ENCODE data around the gene DDX54. TPM values are rescaled to one million over a fixed set of nuclear protein-coding genes. Genes with fewer than 3 reads are reported as not detected.

DDX54 gene
- total RNA-seq, 1 donor from 2014 or later, result 121 TPM

DNA sequence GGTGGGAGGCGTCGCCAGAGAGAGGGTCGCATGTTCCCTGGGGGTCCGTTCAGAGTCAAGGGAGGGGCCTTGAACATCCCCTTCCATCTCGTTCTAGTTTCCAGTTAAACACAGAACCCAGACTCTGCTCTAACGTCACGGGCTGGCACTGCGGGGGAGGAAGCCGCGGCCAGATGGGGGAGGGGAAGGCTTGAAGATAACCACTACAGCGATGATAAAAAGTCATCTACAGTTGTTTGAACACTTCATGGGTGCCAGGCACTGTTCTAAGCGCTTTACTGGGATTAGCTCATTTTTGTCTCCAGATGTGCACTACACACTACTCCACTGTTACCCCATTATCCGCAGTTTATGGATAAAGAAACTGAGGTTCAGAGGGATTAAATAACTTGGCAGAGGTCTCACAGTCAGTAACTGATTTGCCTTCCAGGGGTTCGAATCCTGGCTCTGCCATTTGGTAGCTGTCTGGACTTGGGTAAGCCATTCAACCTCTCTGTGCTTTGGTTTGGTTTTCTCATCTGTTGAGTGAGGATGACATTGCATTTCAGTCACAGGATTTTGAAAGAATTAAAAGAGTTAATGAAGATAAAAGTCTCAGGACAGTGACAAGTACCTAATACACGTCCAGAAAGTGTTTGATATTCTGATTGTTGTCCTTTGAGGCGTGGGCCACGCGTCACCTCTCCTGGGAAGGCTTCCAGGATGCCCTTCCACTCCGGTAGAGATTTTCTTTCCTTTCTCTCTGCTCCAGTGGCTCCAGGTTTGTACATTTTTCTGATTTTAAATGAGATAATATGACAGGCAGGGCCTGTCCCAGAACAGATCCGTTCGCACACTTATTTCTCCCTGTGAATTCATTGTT lies 48.9 kb downstream of the DDX54 start:
- H3K27ac Mint-ChIP-seq, result peak overlapping the region; percentile 51
- H3K4me1 Mint-ChIP-seq (ENCODE audit: low read depth), result peaks cover 10% of the 10 kb centered on the region
- no peaks in the 10 kb centered on the region for H3K9me3 Mint-ChIP-seq
- peak overlapping the region; percentile 77 for H3K4me3 Mint-ChIP-seq
- peaks cover 16% of the 10 kb centered on the region for H3K27me3 Mint-ChIP-seq (ENCODE audit: insufficient read depth)
- H3K36me3 Mint-ChIP-seq (ENCODE audit: low read depth), result no peaks in the 10 kb centered on the region
- intact Hi-C loops (cut with micrococcal nuclease), result loop anchor here (2.0 kb wide), 1 partner anchor 16 kb away; no protein-coding TSS in a partner anchor
- DNase-seq (ENCODE audit: low spot score), result no peak

DNA sequence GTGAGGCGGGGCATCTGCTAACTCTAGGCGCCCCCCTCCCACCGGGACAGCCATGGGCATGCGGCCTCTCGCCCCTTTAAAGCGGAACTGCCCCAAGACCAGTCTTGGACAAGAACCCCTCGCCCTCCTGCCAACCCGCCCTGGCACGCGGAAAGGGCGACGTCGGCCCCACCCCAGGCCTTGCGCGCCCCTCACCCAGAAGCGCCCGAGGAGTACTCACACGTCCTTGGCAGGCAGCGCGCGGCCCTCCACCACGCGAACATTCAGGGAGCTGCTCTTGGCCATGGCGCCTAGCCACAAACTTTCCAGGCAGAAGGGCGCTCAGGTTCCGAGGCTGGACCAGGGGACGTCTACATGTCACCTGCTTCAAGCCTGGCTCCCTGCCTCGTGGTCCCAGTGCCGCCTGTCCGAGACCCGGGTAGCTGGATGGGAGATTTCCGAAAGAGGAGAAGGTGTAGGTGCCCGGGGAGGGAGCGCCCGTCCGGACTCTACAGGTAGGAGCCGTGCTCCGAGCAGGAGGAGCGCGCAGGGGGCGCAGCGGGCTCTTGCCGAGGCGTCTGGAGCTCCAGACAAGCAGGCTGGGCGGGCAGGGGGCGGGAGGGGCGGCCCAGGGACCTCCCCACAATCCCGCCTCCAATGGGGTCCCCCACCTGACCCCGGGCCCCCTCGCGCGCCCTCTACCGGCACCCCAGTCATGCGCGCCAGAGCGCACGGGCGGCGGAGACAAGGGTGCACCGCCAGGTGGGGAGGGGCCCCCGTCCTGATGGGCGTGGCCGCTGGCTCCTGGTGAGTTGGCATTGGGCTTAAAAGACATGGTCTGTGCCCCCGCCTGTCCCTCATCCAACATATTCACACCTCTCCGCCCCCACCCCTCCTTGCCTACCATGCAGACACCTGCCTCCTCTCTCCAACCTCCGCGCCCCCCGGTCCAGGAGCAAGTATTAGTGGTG lies 49.8 kb downstream of the DDX54 start, which contains the start of gene RASAL1:
RASAL1 (minus strand) TSS at position 584 of the 950 bp plus-strand sequence; CDS start at position 285, 299 bp downstream.
- peaks cover 16% of the 10 kb centered on the region for H3K27me3 Mint-ChIP-seq (ENCODE audit: insufficient read depth)
- H3K4me1 Mint-ChIP-seq (ENCODE audit: low read depth), result peaks cover 10% of the 10 kb centered on the region
- no peaks in the 10 kb centered on the region for H3K36me3 Mint-ChIP-seq (ENCODE audit: low read depth)
- peak within 1 kb of the TSS; percentile 77 for H3K4me3 Mint-ChIP-seq
- peak; percentile 54 for DNase-seq (ENCODE audit: low spot score)
- intact Hi-C loops (cut with micrococcal nuclease), result loop anchor here (2.0 kb wide), 1 partner anchor 17 kb away; no protein-coding TSS in a partner anchor
- H3K9me3 Mint-ChIP-seq, result no peaks in the 10 kb centered on the region
- peak within 1 kb of the TSS; percentile 51 for H3K27ac Mint-ChIP-seq

DNA sequence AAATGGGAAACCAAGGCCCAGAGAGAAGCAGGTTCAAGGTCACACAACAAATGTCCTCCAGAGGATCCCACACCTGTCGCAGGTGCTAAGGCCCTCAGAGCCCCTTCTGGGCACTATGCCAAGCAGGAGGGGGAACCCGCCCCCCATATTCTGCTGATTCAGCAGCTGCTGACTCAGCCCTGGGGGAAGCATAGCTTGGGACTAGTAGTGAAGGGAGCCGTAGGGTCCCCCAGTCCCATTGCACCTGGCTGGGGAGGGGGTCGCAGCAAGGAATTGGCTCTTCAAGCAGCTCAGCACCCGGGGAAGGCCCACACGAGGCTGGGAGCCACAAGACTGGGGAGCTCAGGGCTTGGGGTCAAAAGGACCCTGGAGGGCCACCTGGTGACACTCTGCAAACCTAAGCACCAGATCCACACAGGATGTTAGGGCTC lies 50.7 kb downstream of the DDX54 start:
- Mint-ChIP-seq H3K4me1 (ENCODE audit: low read depth) (peaks cover 10% of the 10 kb centered on the region), H3K27me3 (ENCODE audit: insufficient read depth) (peaks cover 16% of the 10 kb centered on the region), H3K9me3 (no peaks in the 10 kb centered on the region), H3K27ac (no peak overlapping the region), H3K36me3 (ENCODE audit: low read depth) (no peaks in the 10 kb centered on the region), H3K4me3 (peak overlapping the region; percentile 45)
- DNase-seq (ENCODE audit: low spot score), result no peak
- intact Hi-C loops (cut with micrococcal nuclease), result no loop called here

DNA sequence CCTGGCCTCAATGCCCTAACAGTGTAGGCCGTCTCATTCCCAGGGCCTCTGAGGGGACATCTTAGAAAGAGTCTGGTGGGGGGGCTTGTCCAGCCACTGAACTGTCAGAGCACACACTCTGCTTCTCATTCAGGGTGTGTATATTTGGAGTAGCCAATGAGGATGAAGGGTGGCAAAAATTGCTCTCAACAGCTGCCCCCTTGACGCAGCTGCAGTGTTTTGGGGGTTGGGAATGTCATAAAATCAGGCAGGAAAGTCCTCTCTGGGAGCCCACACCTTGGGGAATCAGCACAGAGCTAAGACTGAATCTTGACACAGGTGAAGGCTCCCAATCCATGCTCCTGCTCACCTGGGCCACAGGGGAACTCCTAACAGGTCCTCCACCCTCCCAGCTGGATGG lies 51.2 kb downstream of the DDX54 start:
- Mint-ChIP-seq H3K4me1 (ENCODE audit: low read depth) (peaks cover 10% of the 10 kb centered on the region), H3K27ac (no peak overlapping the region), H3K4me3 (no peak overlapping the region), H3K36me3 (ENCODE audit: low read depth) (no peaks in the 10 kb centered on the region), H3K9me3 (no peaks in the 10 kb centered on the region), H3K27me3 (ENCODE audit: insufficient read depth) (peaks cover 14% of the 10 kb centered on the region)
- intact Hi-C loops (cut with micrococcal nuclease), result no loop called here
- DNase-seq (ENCODE audit: low spot score), result no peak

DNA sequence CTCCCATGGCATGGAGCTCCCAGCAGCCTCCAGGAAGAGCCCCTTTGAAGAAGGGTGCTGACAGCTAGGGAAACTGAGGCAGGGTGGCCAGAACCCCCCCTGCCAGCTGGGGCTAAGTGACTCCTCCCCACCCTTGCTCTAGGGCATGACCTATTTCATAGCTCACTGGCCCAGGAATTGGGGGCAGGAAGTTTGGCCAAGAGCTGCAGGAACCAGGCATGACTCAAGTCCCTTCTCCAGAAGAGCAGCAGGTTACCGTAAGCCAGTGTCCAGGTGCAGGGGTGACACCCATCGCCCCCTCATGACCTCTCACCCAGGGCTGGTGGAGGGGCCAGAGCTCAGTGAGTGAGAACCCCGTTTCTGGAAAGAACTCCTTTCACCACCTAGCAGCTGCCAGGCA lies 51.6 kb downstream of the DDX54 start:
- H3K36me3 Mint-ChIP-seq (ENCODE audit: low read depth), result no peaks in the 10 kb centered on the region

DNA sequence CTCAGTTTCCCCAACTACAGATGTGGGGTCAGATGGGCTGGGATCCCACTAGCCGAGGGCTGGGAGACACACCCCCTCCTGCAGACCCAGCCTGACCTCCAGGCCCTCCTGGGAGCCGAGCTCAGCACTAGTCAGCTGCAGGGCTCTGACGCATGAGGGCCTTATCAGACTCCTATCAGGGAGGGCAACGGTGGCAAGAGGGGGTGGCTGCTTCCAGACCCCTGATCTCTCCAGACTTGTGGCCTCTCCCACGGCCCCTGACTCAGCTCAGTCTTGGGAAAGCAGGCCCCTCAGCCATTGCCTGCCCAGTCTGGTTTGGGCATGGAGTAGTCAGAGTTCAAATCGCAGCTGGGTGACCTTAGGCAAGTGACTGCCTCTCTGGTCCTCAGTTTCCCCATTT lies 52.2 kb downstream of the DDX54 start:
- Mint-ChIP-seq H3K9me3 (no peaks in the 10 kb centered on the region), H3K4me3 (no peak overlapping the region), H3K27me3 (ENCODE audit: insufficient read depth) (peaks cover 14% of the 10 kb centered on the region), H3K36me3 (ENCODE audit: low read depth) (no peaks in the 10 kb centered on the region), H3K27ac (no peak overlapping the region), H3K4me1 (ENCODE audit: low read depth) (peaks cover 10% of the 10 kb centered on the region)
- no peak for DNase-seq (ENCODE audit: low spot score)
- intact Hi-C loops (cut with micrococcal nuclease), result no loop called here

More for the DNA sequence above, 51.6 kb downstream of the DDX54 start:
- no peak for DNase-seq (ENCODE audit: low spot score)
- no peak overlapping the region for H3K27ac Mint-ChIP-seq
- no peak overlapping the region for H3K4me3 Mint-ChIP-seq
- peaks cover 14% of the 10 kb centered on the region for H3K27me3 Mint-ChIP-seq (ENCODE audit: insufficient read depth)
- H3K9me3 Mint-ChIP-seq, result no peaks in the 10 kb centered on the region
- intact Hi-C loops (cut with micrococcal nuclease), result no loop called here
- H3K4me1 Mint-ChIP-seq (ENCODE audit: low read depth), result peaks cover 10% of the 10 kb centered on the region

DNA sequence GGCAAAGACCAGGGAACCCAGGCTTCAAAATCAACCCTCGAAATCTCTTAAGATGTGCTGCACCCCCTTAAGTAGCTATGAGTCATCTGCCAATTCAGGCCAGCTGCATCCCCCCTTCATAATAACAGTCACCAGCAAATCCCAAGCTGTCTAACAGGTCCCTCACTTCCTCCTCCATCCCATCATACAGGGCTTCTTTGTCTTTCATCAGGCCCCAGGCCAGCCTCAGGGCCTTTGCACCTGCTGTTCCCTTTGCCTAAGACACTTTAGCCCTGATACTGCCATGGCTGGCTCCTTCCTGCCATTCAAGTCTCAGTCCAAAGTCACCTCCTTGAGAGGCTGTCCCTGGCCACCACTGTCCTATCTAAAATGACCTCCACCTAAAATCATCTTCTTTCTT lies 53.7 kb downstream of the DDX54 start:
- no peak overlapping the region for H3K27ac Mint-ChIP-seq
- no peak for DNase-seq (ENCODE audit: low spot score)
- no peaks in the 10 kb centered on the region for H3K36me3 Mint-ChIP-seq (ENCODE audit: low read depth)
- H3K9me3 Mint-ChIP-seq, result no peaks in the 10 kb centered on the region
- H3K4me1 Mint-ChIP-seq (ENCODE audit: low read depth), result peaks cover 10% of the 10 kb centered on the region
- H3K27me3 Mint-ChIP-seq (ENCODE audit: insufficient read depth), result peaks cover 14% of the 10 kb centered on the region
- intact Hi-C loops (cut with micrococcal nuclease), result no loop called here
- no peak overlapping the region for H3K4me3 Mint-ChIP-seq

DNA sequence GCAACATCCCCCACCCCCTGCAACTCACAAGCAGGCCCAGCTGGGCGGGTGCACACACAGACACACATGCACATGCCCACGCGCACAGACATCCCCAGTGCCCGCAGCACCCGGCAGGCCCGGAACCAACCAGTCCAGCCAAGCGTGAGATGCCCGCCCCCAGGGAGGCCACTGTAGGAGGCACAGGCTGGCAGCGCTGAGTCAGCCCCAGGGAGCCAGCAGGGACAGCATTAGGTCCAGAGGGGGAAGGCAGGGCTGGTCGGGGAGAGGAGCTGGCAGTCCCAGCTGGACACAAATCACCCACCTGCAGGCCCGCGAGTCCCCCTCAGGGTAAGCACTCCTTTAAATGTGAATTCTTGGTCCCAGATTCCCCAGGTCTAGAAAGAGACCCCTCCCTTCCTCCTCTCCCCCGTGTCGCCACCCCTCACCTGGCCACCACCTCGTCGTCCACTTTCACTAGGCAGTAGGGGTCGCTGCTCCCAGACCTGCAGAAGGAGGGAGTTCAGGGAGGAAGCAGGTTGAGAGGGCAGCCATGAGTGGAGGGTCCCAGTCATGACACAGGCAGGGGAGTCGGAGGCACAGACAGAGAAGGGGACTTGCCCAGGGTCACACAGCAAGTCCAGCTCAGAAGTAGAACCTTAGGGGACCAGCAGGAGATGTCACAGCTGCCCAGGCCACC lies 54.7 kb downstream of the DDX54 start:
- peaks cover 9% of the 10 kb centered on the region for H3K27me3 Mint-ChIP-seq (ENCODE audit: insufficient read depth)
- intact Hi-C loops (cut with micrococcal nuclease), result no loop called here
- H3K4me1 Mint-ChIP-seq (ENCODE audit: low read depth), result no peaks in the 10 kb centered on the region
- H3K36me3 Mint-ChIP-seq (ENCODE audit: low read depth), result no peaks in the 10 kb centered on the region
- no peak for DNase-seq (ENCODE audit: low spot score)
- H3K9me3 Mint-ChIP-seq, result no peaks in the 10 kb centered on the region
- H3K27ac Mint-ChIP-seq, result no peak overlapping the region
- H3K4me3 Mint-ChIP-seq, result no peak overlapping the region

DNA sequence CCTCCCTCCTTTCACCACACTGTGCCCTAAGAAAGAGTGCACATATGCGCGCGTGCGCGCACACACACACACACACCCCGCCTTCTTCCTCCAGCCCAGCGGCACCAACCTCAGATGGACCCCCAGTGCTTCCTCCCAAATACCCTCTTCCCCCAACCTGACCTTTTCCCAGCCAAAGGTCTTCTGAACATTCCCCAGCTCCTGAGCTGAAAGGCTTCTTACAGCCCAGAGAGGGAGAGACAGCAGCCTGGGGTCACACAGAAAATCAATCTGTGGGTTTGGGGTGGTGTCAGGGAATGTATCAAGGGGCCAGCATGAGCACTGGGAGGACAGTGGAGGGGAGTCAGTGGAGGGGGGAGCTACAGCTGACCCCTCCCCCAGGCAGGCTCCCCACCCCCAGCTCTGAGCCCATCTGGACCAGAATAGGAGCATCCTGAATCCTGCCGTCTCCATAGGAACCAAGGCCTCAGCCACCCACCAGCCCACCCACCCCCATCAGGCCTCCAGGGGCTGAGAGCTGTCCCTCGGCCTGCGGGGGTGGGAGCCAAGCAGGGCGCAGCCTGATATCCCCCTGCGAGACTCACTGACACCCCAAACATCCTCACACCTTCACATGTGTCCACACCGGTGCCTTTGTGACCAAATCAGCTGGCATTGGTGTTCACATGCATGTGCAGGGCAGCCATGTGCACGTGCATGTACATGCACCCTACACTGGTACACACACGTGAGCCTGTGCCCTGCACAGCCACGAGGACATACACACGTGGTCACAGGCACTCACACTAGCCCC lies 55.4 kb downstream of the DDX54 start:
- Mint-ChIP-seq H3K27ac (no peak overlapping the region), H3K9me3 (no peaks in the 10 kb centered on the region), H3K27me3 (ENCODE audit: insufficient read depth) (peaks cover 8% of the 10 kb centered on the region), H3K36me3 (ENCODE audit: low read depth) (no peaks in the 10 kb centered on the region), H3K4me3 (no peak overlapping the region), H3K4me1 (ENCODE audit: low read depth) (no peaks in the 10 kb centered on the region)
- intact Hi-C loops (cut with micrococcal nuclease), result no loop called here
- no peak for DNase-seq (ENCODE audit: low spot score)

DNA sequence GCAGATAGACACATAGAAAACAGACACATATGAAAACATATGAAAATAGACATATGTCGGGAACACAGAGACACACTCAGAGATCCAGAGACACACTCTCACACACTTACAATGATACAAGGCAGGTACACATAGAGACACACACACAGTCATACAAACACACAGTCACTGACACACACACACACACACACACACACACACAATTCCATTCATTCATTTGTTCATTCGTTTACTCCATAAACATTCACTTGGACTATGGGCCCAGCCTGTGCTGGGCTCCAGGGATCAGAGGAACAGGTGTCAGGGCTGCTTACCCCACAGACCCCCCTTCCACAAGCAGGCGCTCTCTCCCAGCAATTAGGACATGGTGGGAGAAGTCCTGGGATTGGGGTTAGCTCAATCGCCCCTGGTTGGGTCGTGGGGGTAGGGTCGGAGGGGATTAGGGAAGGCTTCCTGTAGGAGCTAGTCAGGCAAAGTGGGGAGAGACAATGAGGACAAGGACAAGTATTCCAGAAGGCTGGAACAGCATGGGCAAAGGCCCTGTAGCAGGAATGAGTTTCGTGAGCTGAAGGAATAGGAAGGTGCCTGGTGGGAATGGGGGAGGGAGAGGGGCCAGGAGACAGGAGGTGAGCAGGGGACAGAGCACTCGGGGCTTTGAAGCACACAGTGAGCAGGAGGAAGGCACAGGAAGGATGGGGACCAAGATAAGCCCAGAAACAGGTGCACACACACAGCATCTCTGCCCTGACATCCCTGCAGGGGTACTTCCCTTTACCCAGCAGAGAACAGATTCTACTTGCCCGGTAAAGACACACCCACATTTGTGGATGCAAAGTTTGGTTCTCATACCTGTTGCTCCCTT lies 56.2 kb downstream of the DDX54 start:
- no peaks in the 10 kb centered on the region for H3K9me3 Mint-ChIP-seq
- H3K27me3 Mint-ChIP-seq (ENCODE audit: insufficient read depth), result peaks cover 5% of the 10 kb centered on the region
- H3K4me1 Mint-ChIP-seq (ENCODE audit: low read depth), result no peaks in the 10 kb centered on the region
- no peak overlapping the region for H3K27ac Mint-ChIP-seq
- H3K36me3 Mint-ChIP-seq (ENCODE audit: low read depth), result no peaks in the 10 kb centered on the region
- intact Hi-C loops (cut with micrococcal nuclease), result no loop called here
- no peak overlapping the region for H3K4me3 Mint-ChIP-seq
- no peak for DNase-seq (ENCODE audit: low spot score)

DNA sequence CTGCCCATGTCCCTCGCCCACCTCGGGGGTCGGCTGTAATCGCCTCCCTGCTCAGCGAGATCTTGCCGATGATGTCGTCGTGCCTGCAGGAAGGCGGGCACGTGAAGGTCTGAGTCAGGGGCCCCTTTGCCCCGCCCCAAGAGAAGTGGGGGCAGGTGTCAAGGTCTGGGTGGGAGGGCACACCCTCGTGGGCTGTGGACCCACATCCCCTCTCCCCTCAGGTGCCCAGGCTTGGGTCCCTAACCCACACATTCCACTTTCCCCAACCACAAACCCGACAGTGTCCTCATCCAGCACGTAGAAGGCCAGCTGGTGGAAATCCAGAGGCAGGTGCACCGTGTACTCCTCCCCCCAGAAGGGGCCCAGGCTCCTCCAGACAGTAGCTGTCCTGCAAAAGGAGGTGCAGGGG lies 57.5 kb downstream of the DDX54 start:
- Mint-ChIP-seq H3K27me3 (ENCODE audit: insufficient read depth) (peaks cover 7% of the 10 kb centered on the region), H3K27ac (no peak overlapping the region), H3K4me1 (ENCODE audit: low read depth) (no peaks in the 10 kb centered on the region), H3K4me3 (no peak overlapping the region), H3K36me3 (ENCODE audit: low read depth) (no peaks in the 10 kb centered on the region), H3K9me3 (peaks cover 8% of the 10 kb centered on the region)
- intact Hi-C loops (cut with micrococcal nuclease), result no loop called here
- no peak for DNase-seq (ENCODE audit: low spot score)

Data from activated T-helper 1 cell treated with anti-CD3 and anti-CD28 coated beads, Interleukin-12 subunit alpha, Interleukin-12 subunit beta, Interleukin-2, Interleukin-4 antibody, amounts not matched to agents 30 ng/mL and 10 ng/mL and 1 ng/mL, durations not matched to agents 14 hours and 24 hours and 36 hours (primary cell).